ENCODE measurements around the gene PAPPA2. TPM values are rescaled to one million over a fixed set of nuclear protein-coding genes. Genes with fewer than 3 reads are reported as not detected.
A peak's percentile ranks its signal among the peaks of the same experiment; 100 is the strongest.
"Not testable (repeated sequence)": the region's sequence is repeated elsewhere in the genome, so short reads cannot be mapped to it uniquely, and the experiment has no call there.

The PAPPA2 gene
- polyA plus RNA-seq, 3 donors, result 42.6 to 48.8 (median 45.8) TPM

DNA sequence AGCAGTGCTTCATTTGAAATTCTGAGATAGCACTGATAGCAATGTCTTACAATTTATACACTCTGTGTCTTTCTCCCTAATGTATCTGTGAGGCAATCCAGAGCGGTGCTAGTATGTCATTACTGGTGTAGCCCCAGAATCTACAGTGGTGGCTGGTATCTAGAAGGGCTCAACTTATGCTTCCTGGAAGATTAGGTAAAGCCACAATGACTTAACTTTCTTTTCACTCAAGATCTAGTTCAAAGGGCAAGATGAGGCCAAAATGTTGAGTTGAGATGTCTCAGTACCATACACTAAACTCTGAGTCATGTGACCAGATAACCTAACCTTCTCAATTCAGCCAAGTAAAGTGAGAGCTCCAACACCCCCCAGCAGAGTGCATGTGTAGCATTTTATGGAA, 77.5 kb downstream of the PAPPA2 start:
- no peak for DNase-seq (ENCODE audit: extremely low read depth in 1 of 11, low read depth in 9 of 11, low spot score in 4 of 11)

DNA sequence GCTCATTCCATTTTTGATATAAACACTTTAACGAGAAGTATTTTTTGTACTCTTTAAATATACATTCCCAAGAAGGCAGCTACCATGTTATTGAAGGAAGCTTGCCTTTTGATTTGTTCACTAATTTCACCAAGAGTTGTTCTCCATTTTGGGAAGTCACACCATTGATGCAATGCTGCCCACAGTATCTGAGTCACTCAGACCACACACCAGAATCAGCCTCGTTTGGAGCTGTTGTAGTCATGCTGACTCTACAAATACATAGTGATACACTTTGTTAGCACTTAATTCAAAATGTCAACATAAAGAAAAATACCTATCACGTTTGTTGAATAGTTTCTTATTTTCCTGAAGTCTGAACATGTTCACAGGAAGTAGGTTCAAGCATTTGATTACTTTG, 78.7 kb downstream of the PAPPA2 start:
- no peak for DNase-seq (ENCODE audit: extremely low read depth in 1 of 11, low read depth in 9 of 11, low spot score in 4 of 11)

DNA sequence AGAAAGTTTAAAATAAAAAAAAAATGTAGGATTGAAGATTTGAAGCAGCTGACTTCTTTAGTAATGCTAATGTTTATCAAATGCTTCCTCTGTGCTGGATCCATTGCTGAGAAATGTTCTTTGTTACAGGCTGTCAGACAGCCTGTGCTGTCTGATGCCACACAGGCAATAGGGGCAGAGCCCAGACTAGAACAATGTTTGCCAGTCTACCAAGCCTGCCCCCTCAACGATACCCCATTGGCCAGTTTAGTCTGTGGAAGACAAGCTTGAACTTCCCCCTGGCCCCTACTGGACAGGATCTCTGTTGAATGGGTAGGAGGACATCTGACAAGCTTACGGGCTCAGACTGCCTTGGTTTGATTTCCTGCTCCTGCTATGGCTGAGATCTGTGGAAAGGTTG, 79.4 kb downstream of the PAPPA2 start:
- no peak for DNase-seq (ENCODE audit: extremely low read depth in 1 of 11, low read depth in 9 of 11, low spot score in 4 of 11)

DNA sequence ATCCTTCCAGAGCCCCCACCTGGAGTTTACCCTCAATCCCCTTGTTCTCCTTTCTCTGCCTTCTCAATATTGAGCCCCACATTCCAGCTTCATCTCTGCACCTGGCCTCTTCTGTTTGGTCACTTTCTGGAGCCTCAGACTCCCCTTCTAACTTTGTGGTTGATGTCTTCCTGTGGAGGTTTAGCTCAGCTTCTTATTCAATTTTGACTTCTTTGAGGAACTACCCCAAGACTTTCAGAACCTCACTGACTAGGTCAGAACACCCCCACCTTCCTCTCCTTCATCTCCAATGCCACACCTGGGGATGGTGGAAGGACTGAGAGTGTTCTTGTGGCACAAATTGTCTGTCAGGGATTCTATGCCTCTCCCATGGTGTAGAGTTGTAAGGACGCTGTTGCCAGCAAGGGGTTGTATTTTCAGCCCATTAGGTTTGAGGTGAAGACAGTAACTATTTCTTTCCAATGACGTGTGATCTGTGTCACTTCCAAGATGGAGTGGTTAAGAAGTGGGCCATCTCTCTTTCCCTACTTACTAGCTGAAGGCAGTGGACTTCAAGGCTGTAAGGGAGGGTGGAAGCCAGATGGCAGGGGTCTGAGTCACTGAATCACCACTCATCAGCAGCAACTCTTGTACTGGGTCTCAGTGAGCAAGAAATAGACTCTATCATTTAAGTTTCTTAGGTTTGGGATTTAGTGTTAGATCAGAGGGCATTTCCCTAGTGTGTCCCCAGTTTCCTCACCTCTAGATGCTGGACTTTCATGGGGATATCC, 80.6 kb downstream of the PAPPA2 start:
- DNase-seq (ENCODE audit: extremely low read depth in 1 of 11, low read depth in 9 of 11, low spot score in 4 of 11), result no peak

DNA sequence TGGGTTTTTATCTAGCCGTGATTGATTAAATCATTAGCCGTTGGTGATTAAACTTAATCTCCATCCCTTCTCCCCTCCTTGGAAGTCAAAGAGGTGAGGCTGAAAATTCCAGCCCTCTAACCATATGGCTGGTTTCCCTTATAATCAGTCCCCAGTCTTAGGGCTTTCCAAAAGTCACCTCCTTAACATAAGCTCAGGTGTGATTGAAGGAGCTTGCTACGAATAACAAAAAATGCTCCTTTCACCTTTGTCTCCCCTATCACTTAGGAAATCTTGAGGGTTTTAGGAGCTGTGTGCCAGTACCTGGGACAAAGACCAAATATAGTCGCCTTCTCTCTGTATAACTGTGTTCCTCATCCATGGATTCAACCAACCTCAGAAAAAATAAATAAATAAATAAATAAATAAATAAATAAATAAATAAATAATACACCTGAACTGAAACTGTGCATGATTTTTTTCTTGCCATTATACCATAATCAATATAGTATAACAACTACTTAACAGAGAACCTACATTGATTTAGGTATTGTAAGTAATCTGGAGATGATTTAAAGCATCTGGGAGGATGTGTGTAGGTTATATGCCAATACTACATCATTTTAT, 82.2 kb downstream of the PAPPA2 start:
- DNase-seq (ENCODE audit: extremely low read depth in 1 of 11, low read depth in 9 of 11, low spot score in 4 of 11), result no peak

DNA sequence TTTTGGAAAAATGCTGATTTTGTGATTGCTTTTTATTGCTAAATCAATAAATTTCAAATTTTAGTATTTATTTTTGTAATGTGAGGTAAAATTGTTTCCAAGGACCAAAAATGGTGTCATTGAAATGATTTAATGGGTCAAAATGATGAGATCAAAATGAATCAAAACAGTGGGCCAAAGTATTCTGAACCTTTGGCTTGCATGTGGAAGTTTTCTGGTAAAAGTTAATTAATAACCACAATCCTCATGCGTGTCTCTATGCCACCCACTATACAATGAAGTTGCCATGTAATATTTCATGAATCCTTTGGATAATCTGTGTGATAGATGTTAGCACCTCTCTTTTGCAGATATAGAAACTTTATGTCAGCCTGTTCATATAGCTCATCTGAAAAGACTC, 83.8 kb downstream of the PAPPA2 start:
- DNase-seq (ENCODE audit: extremely low read depth in 1 of 11, low read depth in 9 of 11, low spot score in 4 of 11), result no peak

DNA sequence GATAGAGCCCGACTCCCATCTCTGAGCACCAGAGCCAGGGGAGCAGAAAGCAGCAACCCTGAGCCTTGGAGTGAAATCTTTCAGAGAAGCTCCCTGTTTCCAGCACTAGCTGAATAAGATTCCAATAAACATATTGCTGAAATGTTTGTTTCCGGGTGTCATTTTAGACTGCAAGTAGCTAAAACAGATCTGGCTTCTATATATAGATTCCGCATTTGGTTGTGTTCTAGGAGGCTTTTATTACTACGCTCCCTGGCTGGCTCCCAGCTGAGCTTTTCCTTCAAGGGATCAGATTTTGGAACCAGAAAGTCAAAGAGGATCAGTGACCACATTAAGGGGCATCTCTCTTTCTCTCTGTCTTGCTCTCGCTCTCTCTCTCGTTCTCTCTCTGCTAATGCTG, 88.2 kb downstream of the PAPPA2 start:
- no peak for DNase-seq (ENCODE audit: extremely low read depth in 1 of 11, low read depth in 9 of 11, low spot score in 4 of 11)

DNA sequence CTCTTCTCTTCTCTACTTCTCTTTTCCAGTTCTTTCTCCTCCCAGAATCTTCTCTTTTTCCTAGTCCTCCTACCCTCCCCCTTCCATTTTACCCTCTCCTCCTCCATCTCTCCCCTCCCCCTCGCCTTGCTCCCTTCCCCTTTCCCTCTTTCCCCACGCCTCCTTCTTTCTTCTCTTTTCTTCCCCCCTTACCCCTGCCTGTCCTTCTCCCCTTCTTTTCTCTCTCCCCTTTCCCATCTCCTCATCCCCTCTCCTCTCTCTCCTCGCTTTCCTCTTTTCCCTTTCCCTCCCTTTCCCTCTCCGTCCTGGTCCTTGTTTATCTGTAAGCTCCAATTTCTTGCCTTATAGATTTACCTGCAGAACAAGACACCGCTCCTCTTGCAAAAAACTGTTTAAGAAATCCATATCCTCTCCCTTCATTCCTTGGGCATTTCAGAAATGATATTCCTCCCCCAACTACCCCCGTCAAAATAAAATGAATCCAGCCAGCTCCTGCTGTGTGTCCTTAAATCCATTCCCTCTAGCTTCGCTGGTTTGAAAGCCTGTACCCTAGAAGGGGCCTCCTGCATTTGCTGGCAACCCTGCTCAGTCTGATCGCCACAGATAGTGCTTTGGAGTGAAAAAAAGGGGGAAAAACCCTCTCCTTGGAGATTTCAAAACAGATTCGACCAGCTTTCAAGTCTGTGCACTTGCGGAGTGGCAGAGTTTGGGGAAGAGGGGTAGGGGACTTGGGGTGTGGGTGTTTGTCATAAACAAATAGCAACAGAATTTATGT, 89.4 kb downstream of the PAPPA2 start:
- DNase-seq (ENCODE audit: extremely low read depth in 1 of 11, low read depth in 9 of 11, low spot score in 4 of 11), result no peak

DNA sequence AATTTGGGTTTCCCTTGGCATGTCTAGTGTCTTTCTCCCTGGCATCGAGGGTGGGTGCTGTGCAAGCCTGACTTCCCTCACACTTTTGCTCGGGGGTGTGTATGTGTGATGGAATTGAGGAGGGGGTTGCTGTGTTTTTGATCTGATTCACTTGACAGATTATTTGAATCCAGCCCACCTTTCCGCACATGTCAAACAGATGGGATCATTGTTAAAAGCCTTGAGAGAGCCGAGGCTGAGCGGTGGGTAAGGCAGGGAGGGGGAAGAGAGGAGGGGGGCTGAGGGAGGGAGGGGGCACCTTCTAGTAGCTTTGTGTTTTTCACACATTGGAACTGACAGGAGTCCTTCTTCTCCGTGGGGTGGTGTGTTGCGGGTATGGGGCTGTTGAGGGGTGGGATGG, 90.0 kb downstream of the PAPPA2 start:
- DNase-seq (ENCODE audit: extremely low read depth in 1 of 11, low read depth in 9 of 11, low spot score in 4 of 11), result no peak

DNA sequence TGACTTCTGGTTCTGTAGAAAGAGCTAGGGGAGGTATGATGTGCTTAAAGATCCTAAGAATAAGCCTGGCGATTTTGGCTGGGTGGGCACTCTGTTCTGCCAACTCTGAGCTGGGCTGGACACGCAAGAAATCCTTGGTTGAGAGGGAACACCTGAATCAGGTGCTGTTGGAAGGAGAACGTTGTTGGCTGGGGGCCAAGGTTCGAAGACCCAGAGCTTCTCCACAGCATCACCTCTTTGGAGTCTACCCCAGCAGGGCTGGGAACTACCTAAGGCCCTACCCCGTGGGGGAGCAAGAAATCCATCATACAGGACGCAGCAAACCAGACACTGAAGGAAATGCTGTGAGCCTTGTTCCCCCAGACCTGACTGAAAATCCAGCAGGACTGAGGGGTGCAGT, 93.3 kb downstream of the PAPPA2 start:
- no peak for DNase-seq (ENCODE audit: extremely low read depth in 1 of 11, low read depth in 9 of 11, low spot score in 4 of 11)

DNA sequence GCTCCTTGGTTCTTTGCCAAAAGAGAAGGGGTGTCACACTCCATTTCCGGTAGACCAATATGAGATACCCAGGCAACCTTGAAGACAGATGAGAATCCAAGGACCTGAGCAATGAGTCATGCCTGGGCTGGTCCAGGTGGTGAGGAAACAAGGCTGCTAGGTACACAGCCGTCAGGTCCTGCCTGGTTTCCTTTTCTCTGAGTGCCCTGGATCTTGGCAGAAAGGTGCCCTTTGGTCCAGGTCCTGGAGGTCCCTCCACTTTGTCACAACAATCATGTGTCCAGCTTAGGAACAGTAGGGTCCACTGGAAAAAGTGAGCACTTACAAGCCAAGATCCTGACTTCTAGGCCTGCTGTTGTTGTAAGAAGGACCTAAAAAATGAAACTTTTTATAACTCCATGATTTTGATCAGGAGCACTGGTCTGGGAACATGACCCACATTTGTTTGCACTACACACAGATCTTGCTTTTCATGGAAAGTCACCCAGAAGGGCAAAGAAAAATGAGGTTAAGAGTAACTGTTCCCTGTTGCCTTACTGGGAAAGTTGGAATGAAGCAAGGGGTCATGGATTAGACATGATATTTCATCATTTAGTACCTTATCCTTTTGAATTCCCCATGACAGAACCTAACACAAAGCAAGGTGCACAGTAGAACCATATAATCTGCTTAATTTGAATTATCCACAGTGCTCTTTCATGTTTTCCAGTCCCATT, 94.7 kb downstream of the PAPPA2 start:
- no peak for DNase-seq (ENCODE audit: extremely low read depth in 1 of 11, low read depth in 9 of 11, low spot score in 4 of 11)

DNA sequence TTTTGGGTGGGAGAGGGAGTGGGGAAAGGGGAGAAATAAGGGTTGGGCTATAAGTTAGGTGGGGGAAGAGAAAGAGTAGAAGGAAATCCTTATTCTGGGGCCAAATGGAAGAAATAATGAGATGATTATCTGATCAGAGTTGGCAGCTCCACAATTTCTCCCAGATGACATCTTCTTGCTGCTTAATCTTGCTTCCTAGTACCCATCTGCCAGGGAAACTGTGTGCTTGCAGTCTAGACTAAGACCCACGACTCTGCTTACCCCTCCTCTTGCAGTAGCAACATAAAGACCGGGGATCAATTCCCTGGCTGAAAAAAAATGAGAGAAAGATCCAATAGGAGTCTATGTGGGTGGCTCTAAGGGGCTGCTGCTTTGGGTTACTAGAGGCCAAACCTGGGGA, 95.6 kb downstream of the PAPPA2 start:
- no peak for DNase-seq (ENCODE audit: extremely low read depth in 1 of 11, low read depth in 9 of 11, low spot score in 4 of 11)

DNA sequence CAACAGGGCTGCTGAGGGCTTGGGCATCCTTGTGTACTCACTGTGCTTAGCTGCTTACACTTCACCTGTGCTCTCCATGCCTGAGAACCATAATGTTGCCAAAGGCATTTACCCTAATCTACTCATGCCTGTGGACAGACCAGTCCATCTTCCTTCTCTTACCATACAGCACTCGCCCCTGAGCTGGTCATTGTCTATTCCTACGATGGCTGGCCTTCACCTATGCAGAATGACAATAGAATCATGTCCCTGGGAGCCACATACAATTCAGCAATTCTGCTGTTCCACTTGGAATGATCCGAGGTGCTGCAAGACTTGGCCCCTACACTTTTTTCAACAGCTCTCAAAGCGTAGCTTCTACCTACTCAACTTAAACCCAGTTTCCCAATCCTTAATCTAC, 96.5 kb downstream of the PAPPA2 start:
- DNase-seq (ENCODE audit: extremely low read depth in 1 of 11, low read depth in 9 of 11, low spot score in 4 of 11), result no peak

DNA sequence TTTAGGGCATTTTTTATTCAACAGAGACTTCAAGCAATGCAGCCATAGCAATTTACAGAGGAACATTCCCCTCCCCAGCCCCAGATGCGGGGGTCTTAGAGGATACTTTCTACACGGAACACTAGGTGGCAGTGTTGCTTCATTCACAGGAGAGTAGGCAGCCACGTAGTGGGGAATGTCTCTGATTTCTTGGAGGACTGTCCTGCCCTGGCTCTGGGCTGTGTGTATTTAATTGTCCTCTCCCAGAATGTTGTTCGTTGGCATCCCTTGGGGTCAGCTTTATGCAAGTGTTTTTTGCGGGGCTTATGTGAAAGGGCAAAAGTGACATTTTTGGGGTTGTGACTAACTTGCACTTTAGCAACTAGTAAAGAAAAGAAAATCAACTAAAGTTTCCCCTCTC, 96.9 kb downstream of the PAPPA2 start:
- DNase-seq (ENCODE audit: extremely low read depth in 1 of 11, low read depth in 9 of 11, low spot score in 4 of 11), result peak; percentile 55 to 84 (median 75)

DNA sequence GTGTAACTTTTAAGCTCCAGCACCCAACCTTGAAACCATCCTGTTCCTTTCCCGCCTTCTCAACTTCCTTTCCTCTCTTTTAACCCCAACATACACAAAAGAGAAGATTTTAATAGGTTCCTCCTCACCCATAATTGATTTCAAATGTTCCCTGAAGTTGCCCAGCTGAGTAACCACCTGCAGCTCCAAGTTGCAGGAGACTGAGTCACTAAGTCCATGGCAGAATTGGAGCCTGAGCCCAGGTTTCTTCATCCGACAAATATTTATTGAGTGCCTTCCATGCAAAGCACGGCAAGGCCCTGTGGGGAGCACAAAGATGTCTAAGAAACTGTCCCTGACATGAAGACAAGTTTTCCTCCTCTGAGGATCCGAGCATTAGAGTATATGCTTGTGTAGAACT, 97.7 kb downstream of the PAPPA2 start:
- no peak for DNase-seq (ENCODE audit: extremely low read depth in 1 of 11, low read depth in 9 of 11, low spot score in 4 of 11)

DNA sequence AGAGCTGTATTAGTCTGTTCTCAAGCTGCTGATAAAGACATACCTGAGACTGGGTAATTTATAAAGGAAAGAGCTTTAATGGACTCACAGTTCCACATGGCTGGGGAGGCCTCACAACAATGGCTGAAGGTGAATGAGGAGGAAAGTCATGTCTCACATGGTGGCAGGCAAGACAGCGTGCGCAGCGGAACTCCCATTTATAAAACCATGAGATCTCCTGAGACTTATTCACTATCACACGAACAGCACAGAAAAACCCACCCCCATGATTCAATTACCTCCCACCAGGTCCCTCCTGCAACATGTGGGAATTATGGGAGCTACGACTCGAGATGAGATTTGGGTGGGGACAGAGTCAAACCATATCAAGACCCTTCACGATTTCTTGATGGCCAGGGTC, 98.8 kb downstream of the PAPPA2 start:
- DNase-seq (ENCODE audit: extremely low read depth in 1 of 11, low read depth in 9 of 11, low spot score in 4 of 11), result not testable (repeated sequence)

DNA sequence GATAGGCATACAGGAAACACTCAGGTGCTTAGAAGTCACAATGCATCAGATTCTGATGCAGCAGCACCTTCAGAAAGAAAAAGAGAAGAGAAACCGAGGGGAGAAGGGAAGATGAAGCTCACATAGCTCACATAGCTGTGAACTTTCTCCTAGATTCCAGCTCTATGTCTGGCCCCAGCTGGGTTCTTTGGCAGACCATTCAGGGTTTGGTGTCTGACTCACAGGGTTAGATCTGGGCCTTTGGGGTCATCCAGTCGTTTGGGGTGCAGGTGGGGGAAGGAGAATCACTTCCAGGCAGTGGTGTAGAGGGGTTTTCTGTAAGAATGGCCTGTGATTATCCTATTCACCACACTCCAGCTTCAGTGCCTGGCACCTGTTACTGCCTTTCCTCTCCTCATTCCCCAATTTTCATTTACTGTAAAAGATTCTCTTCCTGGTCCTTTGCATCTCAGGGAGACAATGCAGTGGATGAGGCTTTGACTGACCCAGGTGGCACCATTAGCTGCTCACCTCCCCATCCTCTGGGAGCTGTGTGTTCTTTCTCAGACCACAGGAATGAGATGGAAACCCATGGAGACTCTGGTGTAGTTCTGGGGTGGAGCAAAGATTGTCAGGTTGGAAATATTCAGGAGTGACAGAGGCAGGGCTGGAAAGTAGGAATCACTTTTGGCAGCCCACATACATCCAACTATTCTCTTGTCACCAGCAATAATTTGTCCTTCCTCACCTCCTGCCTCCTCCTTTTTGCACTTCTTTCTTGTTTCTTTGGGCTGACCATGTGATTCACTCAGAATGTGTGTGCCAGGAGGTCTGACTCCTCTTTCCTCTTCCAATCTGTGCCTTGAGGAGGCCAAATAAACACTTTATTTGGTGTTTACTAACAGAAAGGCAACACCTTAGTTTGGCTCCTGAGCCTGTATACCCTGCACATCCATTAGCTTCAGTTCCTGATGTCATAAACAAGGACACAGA, 103.3 kb downstream of the PAPPA2 start:
- no peak for DNase-seq (ENCODE audit: extremely low read depth in 1 of 11, low read depth in 9 of 11, low spot score in 4 of 11)

DNA sequence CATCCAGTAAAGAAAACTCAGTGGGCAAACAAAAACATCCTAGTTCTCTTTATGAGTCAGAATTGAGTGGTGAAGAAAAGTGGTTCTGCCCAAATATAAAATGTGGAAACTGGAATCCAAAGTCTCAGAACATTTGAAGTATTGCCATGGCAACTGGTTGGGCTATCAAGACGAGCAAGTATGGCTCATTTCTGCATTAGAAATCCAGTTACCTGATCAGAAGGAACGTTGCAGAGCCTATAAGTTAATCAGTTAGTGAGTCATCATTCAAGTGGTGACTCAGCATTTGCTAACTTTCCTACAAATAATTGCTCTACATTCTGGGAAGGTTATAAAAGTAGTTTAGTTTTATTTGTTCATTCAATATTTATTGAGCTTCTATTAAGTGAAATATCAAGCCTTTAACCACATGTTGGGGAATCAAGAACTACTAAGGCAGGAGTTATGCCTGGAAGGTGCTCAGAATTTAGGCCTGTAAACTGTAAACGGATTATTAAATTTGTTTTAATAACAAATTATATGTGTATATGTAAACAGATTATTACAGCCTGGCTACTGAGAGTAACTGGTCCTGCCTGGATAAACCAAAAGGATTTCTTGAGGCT, 104.3 kb downstream of the PAPPA2 start:
- DNase-seq (ENCODE audit: extremely low read depth in 1 of 11, low read depth in 9 of 11, low spot score in 4 of 11), result no peak

Measured in renal cortex interstitium (tissue), 11 donors.